HEK293 (cell line): Measurements from ENCODE around the gene KCNH5.

Source experiments
- CTCF ChIA-PET: fragments of 350-600 bp; formaldehyde crosslinking; extraction: SDS; loops from one replicate; lab custom pipeline; 2021; ENCODE audit warnings: antibody characterized with exemption; lab: Yijun Ruan, JAX
- POLR2A ChIA-PET: fragments of 300-600 bp; formaldehyde crosslinking; extraction: SDS; loops from one replicate; lab custom pipeline; 2020; ENCODE audit warnings: antibody characterized with exemption, inconsistent platforms; lab: Yijun Ruan, JAX
- H3K27ac ChIP-seq: fragments of 200-500 bp; sonication (Bioruptor generic); 2 replicates; pipeline ENCODE4 v1.5.1; 2014; ENCODE audit warnings: low read depth, low read length, control low read depth, inconsistent platforms; ENCODE audit errors: extremely low read depth
- H3K36me3 ChIP-seq, 2 experiments: fragments of 200-500 bp in 1 of 2; sonication (Bioruptor generic) in 1 of 2; 1 replicate in 1 of 2; 2 replicates in 1 of 2; pipeline ENCODE4 v1.5.1; 2014 to 2017; ENCODE audit warnings: inconsistent platforms in 2 of 2, low read length in 2 of 2; ENCODE audit not compliant: control insufficient read depth in 2 of 2, insufficient read depth in 1 of 2
- H3K4me1 ChIP-seq: fragments of 200-500 bp; sonication (Bioruptor generic); 2 replicates; pipeline ENCODE4 v1.5.1; 2014; ENCODE audit warnings: mild to moderate bottlenecking, low read length, inconsistent platforms; ENCODE audit not compliant: control insufficient read depth, insufficient read depth
- H3K4me3 ChIP-seq: 2 replicates; pipeline ENCODE4 v1.5.1; 2011; ENCODE audit warnings: low read depth, mild to moderate bottlenecking, control low read depth, low read length, moderate library complexity
- H3K9me3 ChIP-seq: fragments of 200-500 bp; sonication (Bioruptor generic); 2 replicates; pipeline ENCODE4 v1.5.1; 2014; ENCODE audit warnings: low read depth, low read length, inconsistent platforms; ENCODE audit not compliant: control insufficient read depth, insufficient read depth
- GLI4 ChIP-seq: fragments of 450-650 bp; formaldehyde crosslinking; IDR thresholded peaks from 2 replicates; pipeline ENCODE4 v1.5.1; 2016; ENCODE audit warnings: missing biosample characterization, missing genetic modification characterization
- SP3 ChIP-seq: fragments of 450-650 bp; formaldehyde crosslinking; IDR thresholded peaks from 2 replicates; pipeline ENCODE4 v1.5.1; 2016; ENCODE audit warnings: missing biosample characterization, missing genetic modification characterization
- ZFP41 ChIP-seq: fragments of 450-650 bp; formaldehyde crosslinking; IDR thresholded peaks from 2 replicates; pipeline ENCODE4 v1.5.1; 2016; ENCODE audit warnings: missing biosample characterization, missing genetic modification characterization, borderline replicate concordance
- ZNF521 ChIP-seq: fragments of 450-650 bp; formaldehyde crosslinking; IDR thresholded peaks from 2 replicates; pipeline ENCODE4 v1.5.1; 2017; ENCODE audit warnings: missing biosample characterization, mild to moderate bottlenecking, missing genetic modification characterization
- ZNF585B ChIP-seq: fragments of 450-650 bp; formaldehyde crosslinking; IDR thresholded peaks from 2 replicates; pipeline ENCODE4 v1.5.1; 2016; ENCODE audit warnings: missing biosample characterization, missing genetic modification characterization
- TF ChIP-seq, protein P1 (sequence below): fragments of 450-650 bp; formaldehyde crosslinking; IDR thresholded peaks from 2 replicates; pipeline ENCODE4 v1.5.1; 2017; ENCODE audit warnings: missing biosample characterization, missing genetic modification characterization
- TF ChIP-seq, protein P2 (sequence below): fragments of 450-650 bp; formaldehyde crosslinking; IDR thresholded peaks from 2 replicates; pipeline ENCODE4 v1.5.1; 2016; ENCODE audit warnings: missing biosample characterization, missing genetic modification characterization
- TF ChIP-seq, protein P3 (sequence below): fragments of 450-650 bp; formaldehyde crosslinking; IDR thresholded peaks from 2 replicates; pipeline ENCODE4 v1.5.1; 2016; ENCODE audit warnings: missing biosample characterization, missing genetic modification characterization
- TF ChIP-seq, protein P4 (sequence below): fragments of 450-650 bp; formaldehyde crosslinking; IDR thresholded peaks from 2 replicates; pipeline ENCODE4 v1.5.1; 2016; ENCODE audit warnings: missing biosample characterization, missing genetic modification characterization
- TF ChIP-seq, protein P5 (sequence below): fragments of 450-650 bp; formaldehyde crosslinking; IDR thresholded peaks from 2 replicates; pipeline ENCODE4 v1.5.1; 2017; ENCODE audit warnings: missing biosample characterization, mild to moderate bottlenecking, missing genetic modification characterization, moderate library complexity
- TF ChIP-seq, protein P6 (sequence below): fragments of 450-650 bp; formaldehyde crosslinking; IDR thresholded peaks from 2 replicates; pipeline ENCODE4 v1.5.1; 2016; ENCODE audit warnings: missing biosample characterization, missing genetic modification characterization
- TF ChIP-seq, protein P7 (sequence below): fragments of 450-650 bp; formaldehyde crosslinking; IDR thresholded peaks from 2 replicates; pipeline ENCODE4 v1.5.1; 2016; ENCODE audit warnings: missing biosample characterization, missing genetic modification characterization, borderline replicate concordance

KCNH5 gene

DNA sequence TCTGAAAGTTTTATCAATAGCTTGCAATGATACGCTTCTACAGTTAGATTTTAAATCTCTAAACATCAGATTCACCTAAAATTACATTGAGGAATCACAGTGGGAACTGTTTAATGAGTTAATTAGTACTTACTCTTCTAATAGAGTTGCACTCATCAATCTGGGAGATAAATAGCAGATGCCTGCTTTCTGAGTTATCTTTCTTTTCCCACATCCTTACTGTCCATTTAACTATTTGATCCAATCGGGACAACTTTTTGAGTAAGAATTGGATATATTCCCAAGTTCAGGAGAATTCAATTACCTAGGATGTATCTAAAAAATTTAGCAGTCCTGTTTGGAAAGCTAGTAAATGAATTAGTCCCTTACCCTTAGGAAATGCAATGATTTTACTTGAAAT, 162.3 kb downstream of the KCNH5 start:
- ChIA-PET POLR2A (no interaction called here), CTCF (no interaction called here)
- TF ChIP-seq, protein P1, sequence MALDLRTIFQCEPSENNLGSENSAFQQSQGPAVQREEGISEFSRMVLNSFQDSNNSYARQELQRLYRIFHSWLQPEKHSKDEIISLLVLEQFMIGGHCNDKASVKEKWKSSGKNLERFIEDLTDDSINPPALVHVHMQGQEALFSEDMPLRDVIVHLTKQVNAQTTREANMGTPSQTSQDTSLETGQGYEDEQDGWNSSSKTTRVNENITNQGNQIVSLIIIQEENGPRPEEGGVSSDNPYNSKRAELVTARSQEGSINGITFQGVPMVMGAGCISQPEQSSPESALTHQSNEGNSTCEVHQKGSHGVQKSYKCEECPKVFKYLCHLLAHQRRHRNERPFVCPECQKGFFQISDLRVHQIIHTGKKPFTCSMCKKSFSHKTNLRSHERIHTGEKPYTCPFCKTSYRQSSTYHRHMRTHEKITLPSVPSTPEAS (tag by site-specific recombination), result no peak
- TF ChIP-seq, protein P2, sequence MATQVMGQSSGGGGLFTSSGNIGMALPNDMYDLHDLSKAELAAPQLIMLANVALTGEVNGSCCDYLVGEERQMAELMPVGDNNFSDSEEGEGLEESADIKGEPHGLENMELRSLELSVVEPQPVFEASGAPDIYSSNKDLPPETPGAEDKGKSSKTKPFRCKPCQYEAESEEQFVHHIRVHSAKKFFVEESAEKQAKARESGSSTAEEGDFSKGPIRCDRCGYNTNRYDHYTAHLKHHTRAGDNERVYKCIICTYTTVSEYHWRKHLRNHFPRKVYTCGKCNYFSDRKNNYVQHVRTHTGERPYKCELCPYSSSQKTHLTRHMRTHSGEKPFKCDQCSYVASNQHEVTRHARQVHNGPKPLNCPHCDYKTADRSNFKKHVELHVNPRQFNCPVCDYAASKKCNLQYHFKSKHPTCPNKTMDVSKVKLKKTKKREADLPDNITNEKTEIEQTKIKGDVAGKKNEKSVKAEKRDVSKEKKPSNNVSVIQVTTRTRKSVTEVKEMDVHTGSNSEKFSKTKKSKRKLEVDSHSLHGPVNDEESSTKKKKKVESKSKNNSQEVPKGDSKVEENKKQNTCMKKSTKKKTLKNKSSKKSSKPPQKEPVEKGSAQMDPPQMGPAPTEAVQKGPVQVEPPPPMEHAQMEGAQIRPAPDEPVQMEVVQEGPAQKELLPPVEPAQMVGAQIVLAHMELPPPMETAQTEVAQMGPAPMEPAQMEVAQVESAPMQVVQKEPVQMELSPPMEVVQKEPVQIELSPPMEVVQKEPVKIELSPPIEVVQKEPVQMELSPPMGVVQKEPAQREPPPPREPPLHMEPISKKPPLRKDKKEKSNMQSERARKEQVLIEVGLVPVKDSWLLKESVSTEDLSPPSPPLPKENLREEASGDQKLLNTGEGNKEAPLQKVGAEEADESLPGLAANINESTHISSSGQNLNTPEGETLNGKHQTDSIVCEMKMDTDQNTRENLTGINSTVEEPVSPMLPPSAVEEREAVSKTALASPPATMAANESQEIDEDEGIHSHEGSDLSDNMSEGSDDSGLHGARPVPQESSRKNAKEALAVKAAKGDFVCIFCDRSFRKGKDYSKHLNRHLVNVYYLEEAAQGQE, result no peak
- Histone ChIP-seq H3K4me1 (no peaks in the 10 kb centered on the region), H3K9me3 (no peaks in the 10 kb centered on the region), H3K36me3 (no peaks in the 10 kb centered on the region), H3K4me3 (no peak overlapping the region), H3K27ac (no peak overlapping the region)

DNA sequence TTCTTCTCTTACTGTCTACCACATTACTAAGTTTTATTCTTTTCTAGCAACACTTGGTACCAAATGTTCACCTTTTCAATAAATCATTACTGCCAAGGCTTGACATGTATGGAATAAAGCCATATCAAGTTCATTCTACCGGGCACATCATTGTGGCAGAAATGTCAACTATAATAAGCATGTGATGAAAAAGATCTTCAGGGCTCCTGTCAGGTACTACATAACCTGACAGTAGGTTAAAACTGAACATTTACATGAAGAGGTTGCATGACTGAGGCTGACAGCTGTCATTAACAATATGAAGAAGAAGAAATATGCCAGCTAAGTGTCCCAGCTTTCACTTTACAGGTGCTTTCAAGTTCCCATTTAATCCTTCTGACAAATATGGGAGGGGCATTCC, 178.9 kb downstream of the KCNH5 start:
- TF ChIP-seq GLI4 (tag by site-specific recombination), result no peak
- TF ChIP-seq ZNF521 (tag by site-specific recombination), result no peak
- TF ChIP-seq ZFP41 (tag by site-specific recombination), result no peak
- TF ChIP-seq ZNF585B (tag by site-specific recombination), result no peak
- no peak for TF ChIP-seq SP3 (tag by site-specific recombination)
- TF ChIP-seq, protein P3, sequence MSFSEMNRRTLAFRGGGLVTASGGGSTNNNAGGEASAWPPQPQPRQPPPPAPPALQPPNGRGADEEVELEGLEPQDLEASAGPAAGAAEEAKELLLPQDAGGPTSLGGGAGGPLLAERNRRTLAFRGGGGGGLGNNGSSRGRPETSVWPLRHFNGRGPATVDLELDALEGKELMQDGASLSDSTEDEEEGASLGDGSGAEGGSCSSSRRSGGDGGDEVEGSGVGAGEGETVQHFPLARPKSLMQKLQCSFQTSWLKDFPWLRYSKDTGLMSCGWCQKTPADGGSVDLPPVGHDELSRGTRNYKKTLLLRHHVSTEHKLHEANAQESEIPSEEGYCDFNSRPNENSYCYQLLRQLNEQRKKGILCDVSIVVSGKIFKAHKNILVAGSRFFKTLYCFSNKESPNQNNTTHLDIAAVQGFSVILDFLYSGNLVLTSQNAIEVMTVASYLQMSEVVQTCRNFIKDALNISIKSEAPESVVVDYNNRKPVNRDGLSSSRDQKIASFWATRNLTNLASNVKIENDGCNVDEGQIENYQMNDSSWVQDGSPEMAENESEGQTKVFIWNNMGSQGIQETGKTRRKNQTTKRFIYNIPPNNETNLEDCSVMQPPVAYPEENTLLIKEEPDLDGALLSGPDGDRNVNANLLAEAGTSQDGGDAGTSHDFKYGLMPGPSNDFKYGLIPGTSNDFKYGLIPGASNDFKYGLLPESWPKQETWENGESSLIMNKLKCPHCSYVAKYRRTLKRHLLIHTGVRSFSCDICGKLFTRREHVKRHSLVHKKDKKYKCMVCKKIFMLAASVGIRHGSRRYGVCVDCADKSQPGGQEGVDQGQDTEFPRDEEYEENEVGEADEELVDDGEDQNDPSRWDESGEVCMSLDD (tag by site-specific recombination), result no peak
- TF ChIP-seq, protein P4, sequence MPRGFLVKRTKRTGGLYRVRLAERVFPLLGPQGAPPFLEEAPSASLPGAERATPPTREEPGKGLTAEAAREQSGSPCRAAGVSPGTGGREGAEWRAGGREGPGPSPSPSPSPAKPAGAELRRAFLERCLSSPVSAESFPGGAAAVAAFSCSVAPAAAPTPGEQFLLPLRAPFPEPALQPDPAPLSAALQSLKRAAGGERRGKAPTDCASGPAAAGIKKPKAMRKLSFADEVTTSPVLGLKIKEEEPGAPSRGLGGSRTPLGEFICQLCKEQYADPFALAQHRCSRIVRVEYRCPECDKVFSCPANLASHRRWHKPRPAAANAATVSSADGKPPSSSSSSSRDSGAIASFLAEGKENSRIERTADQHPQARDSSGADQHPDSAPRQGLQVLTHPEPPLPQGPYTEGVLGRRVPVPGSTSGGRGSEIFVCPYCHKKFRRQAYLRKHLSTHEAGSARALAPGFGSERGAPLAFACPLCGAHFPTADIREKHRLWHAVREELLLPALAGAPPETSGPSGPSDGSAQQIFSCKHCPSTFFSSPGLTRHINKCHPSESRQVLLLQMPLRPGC (tag by site-specific recombination), result no peak
- TF ChIP-seq, protein P5, sequence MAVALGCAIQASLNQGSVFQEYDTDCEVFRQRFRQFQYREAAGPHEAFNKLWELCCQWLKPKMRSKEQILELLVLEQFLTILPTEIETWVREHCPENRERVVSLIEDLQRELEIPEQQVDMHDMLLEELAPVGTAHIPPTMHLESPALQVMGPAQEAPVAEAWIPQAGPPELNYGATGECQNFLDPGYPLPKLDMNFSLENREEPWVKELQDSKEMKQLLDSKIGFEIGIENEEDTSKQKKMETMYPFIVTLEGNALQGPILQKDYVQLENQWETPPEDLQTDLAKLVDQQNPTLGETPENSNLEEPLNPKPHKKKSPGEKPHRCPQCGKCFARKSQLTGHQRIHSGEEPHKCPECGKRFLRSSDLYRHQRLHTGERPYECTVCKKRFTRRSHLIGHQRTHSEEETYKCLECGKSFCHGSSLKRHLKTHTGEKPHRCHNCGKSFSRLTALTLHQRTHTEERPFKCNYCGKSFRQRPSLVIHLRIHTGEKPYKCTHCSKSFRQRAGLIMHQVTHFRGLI (tag by site-specific recombination), result no peak
- Histone ChIP-seq H3K4me1 (no peaks in the 10 kb centered on the region), H3K36me3 (no peaks in the 10 kb centered on the region), H3K4me3 (no peak overlapping the region), H3K9me3 (no peaks in the 10 kb centered on the region), H3K27ac (no peak overlapping the region)
- CTCF ChIA-PET, result no interaction called here
- POLR2A ChIA-PET, result no interaction called here

DNA sequence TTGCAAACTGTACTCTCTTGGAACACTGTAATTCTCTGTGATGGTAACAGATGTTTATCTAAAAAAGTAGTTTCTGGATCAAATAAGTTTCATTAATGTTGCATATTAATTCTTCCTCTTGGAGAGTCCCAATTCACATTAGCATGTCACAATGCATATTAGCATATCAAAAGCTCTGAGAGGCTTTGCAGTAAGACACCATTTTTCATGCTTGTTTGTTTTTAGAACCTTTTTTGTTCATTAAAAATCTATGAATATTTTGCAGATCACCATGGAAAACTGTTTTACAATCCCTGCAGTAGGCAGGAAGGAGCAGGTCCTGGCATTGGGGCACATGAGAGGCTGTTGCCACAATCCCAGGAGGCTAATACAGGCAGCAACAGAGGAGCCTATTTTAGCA, 180.7 kb downstream of the KCNH5 start:
- POLR2A ChIA-PET, result no interaction called here
- no peak overlapping the region for H3K4me3 ChIP-seq
- H3K4me1 ChIP-seq, result no peaks in the 10 kb centered on the region
- H3K27ac ChIP-seq, result no peak overlapping the region
- CTCF ChIA-PET, result no interaction called here
- H3K36me3 ChIP-seq, result no peaks in the 10 kb centered on the region
- no peaks in the 10 kb centered on the region for H3K9me3 ChIP-seq
- TF ChIP-seq, protein P6, sequence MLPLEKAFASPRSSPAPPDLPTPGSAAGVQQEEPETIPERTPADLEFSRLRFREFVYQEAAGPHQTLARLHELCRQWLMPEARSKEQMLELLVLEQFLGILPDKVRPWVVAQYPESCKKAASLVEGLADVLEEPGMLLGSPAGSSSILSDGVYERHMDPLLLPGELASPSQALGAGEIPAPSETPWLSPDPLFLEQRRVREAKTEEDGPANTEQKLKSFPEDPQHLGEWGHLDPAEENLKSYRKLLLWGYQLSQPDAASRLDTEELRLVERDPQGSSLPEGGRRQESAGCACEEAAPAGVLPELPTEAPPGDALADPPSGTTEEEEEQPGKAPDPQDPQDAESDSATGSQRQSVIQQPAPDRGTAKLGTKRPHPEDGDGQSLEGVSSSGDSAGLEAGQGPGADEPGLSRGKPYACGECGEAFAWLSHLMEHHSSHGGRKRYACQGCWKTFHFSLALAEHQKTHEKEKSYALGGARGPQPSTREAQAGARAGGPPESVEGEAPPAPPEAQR (tag by site-specific recombination), result no peak
- TF ChIP-seq, protein P7, sequence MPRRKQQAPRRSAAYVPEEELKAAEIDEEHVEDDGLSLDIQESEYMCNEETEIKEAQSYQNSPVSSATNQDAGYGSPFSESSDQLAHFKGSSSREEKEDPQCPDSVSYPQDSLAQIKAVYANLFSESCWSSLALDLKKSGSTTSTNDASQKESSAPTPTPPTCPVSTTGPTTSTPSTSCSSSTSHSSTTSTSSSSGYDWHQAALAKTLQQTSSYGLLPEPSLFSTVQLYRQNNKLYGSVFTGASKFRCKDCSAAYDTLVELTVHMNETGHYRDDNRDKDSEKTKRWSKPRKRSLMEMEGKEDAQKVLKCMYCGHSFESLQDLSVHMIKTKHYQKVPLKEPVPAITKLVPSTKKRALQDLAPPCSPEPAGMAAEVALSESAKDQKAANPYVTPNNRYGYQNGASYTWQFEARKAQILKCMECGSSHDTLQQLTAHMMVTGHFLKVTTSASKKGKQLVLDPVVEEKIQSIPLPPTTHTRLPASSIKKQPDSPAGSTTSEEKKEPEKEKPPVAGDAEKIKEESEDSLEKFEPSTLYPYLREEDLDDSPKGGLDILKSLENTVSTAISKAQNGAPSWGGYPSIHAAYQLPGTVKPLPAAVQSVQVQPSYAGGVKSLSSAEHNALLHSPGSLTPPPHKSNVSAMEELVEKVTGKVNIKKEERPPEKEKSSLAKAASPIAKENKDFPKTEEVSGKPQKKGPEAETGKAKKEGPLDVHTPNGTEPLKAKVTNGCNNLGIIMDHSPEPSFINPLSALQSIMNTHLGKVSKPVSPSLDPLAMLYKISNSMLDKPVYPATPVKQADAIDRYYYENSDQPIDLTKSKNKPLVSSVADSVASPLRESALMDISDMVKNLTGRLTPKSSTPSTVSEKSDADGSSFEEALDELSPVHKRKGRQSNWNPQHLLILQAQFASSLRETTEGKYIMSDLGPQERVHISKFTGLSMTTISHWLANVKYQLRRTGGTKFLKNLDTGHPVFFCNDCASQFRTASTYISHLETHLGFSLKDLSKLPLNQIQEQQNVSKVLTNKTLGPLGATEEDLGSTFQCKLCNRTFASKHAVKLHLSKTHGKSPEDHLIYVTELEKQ (tag by site-specific recombination), result no peak
- TF ChIP-seq, protein P5 (tag by site-specific recombination), result no peak
